Muscle of leg (tissue), 11 donors: Measurements from ENCODE around the gene CHSY3. TPM values are rescaled to one million over a fixed set of nuclear protein-coding genes. Genes with fewer than 3 reads are reported as not detected.

Source experiments
- DNase-seq: peaks from one replicate; pipeline ENCODE4 v3.0.0; 2013
- H3K27ac ChIP-seq: one replicate; pipeline ENCODE4 v1.5.1; 2013; ENCODE audit warnings: mild to moderate bottlenecking, low read length, control low read depth
- H3K27me3 ChIP-seq: one replicate; pipeline ENCODE4 v1.6.1; 2013; ENCODE audit warnings: low read length; ENCODE audit not compliant: control insufficient read depth, insufficient read depth
- H3K36me3 ChIP-seq: one replicate; pipeline ENCODE4 v1.6.1; 2013; ENCODE audit warnings: low read length; ENCODE audit not compliant: control insufficient read depth, insufficient read depth
- H3K4me1 ChIP-seq: one replicate; pipeline ENCODE4 v1.6.1; 2013; ENCODE audit warnings: low read length; ENCODE audit not compliant: control insufficient read depth, insufficient read depth
- H3K4me3 ChIP-seq: one replicate; pipeline ENCODE4 v1.5.1; 2013; ENCODE audit warnings: low read length, control low read depth
- H3K9me3 ChIP-seq: replicated peaks from 2 replicates; pipeline ENCODE4 v1.6.1; 2013; ENCODE audit warnings: low read depth, low read length; ENCODE audit not compliant: control insufficient read depth
- WGBS: methylation state at CpG from one replicate; pipeline ENCODE4 v1.1.5; 2013; ENCODE audit warnings: missing lambda C conversion rate; ENCODE audit not compliant: insufficient coverage; 5-methylcytosine and 5-hydroxymethylcytosine counted together
- polyA plus RNA-seq, 8 donors: library from polyadenylated mRNA; unstranded; fragments of 120-200 nt; gene quantifications; one replicate each; pipeline versions ENCODE4 v1.2.1 to v1.2.3, GENCODE V29; 2013; ENCODE audit warnings: inconsistent platforms in 1 of 8, low replicate concordance in 1 of 8; ENCODE audit not compliant: insufficient read length in 8 of 8, insufficient read depth in 1 of 8
- total RNA-seq: library from RNA; stranded (reverse); fragments of 120-200 nt; gene quantifications from one replicate; pipeline ENCODE4 v1.2.4, GENCODE V29; 2013

CHSY3 gene
- total and polyA plus RNA-seq, 9 donors = 4.5 to 9.3 (median 6.3) TPM

DNA sequence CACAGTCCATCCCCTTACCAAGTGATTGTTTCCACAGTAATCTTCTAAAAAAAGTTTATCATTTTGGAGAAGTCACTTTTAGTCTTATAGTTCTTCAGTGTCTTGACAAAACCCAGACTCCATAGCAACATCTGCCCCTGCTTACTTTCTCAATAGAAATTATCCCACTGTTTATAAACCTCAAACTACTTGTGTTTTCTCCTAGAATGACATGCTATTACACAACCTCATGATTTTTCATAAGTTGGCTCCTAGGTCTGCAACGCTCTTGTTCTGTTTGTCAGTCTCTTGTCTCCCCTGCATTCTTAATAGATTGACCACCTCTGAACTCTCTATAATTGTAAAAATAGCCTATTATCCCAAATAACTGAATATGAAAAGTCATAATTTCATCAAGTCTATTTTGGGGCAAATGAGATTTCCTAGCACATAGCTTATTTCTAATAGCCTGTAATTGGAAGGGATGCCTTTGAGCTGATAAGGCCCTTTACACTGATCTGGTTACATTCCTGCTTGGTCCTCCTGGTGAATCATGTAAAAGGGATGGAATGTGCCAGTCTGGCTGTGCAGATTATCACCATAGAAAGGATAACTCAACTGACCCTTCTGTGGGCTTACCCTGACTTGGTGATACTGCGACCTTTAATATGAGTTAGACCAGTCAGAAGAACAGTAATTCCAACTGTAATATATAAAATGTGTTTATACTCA, 69.6 kb downstream of the CHSY3 start:
- no peaks in the 10 kb centered on the region for H3K27me3 ChIP-seq
- WGBS = no CpG with 5 or more reads among the region's 2 CpGs
- H3K36me3 ChIP-seq = no peaks in the 10 kb centered on the region
- H3K27ac ChIP-seq = no peak overlapping the region
- H3K4me3 ChIP-seq = no peak overlapping the region
- H3K4me1 ChIP-seq = no peaks in the 10 kb centered on the region
- H3K9me3 ChIP-seq = no peaks in the 10 kb centered on the region
- no peak for DNase-seq

- H3K4me3 ChIP-seq = no peak overlapping the region
- peaks cover 3% of the 10 kb centered on the region for H3K9me3 ChIP-seq
- H3K27ac ChIP-seq = no peak overlapping the region
- no peak for DNase-seq
- H3K36me3 ChIP-seq = no peaks in the 10 kb centered on the region
- no peaks in the 10 kb centered on the region for H3K4me1 ChIP-seq
- H3K27me3 ChIP-seq = no peaks in the 10 kb centered on the region
Observed at GRCh38 chr5:129977810-129978209, 73.5 kb downstream of the CHSY3 start.

GRCh38 chr5:129978270-129978669, 74.0 kb downstream of the CHSY3 start:
- Histone ChIP-seq H3K27ac (no peak overlapping the region), H3K36me3 (no peaks in the 10 kb centered on the region), H3K9me3 (peaks cover 3% of the 10 kb centered on the region), H3K27me3 (no peaks in the 10 kb centered on the region), H3K4me1 (no peaks in the 10 kb centered on the region), H3K4me3 (no peak overlapping the region)
- no peak for DNase-seq
- no CpG with 5 or more reads among the region's 1 CpG for WGBS

GRCh38 chr5:129988453-129988852, 84.2 kb downstream of the CHSY3 start:
- H3K36me3 ChIP-seq = no peaks in the 10 kb centered on the region
- H3K27me3 ChIP-seq = no peaks in the 10 kb centered on the region
- H3K27ac ChIP-seq = no peak overlapping the region
- no peak overlapping the region for H3K4me3 ChIP-seq
- DNase-seq = no peak
- H3K9me3 ChIP-seq = peaks cover 9% of the 10 kb centered on the region
- H3K4me1 ChIP-seq = no peaks in the 10 kb centered on the region

GRCh38 chr5:129991780-129992179, 87.5 kb downstream of the CHSY3 start:
- Histone ChIP-seq H3K27me3 (no peaks in the 10 kb centered on the region), H3K9me3 (no peaks in the 10 kb centered on the region), H3K36me3 (no peaks in the 10 kb centered on the region), H3K4me1 (no peaks in the 10 kb centered on the region), H3K4me3 (no peak overlapping the region), H3K27ac (no peak overlapping the region)
- DNase-seq = no peak
- WGBS = no CpG with 5 or more reads among the region's 3 CpGs

DNA sequence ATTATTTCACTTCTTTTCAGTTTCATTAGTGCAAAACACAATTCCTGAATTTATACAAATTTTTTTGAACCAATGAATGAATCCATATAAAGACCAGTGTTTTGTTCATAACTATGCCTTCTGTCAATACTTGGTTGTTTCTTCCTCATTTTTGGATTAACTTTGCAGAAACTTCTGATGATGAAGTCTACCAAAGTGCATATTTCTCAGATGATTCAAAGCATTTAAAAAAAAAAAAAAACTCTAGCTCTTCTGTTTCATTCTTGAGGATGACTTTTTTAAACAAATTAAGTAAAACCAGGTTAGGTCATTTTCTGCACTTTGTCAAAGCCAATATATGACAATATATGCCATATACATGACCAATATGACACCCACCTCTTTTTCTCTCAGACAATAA, 92.6 kb downstream of the CHSY3 start:
- Histone ChIP-seq H3K36me3 (no peaks in the 10 kb centered on the region), H3K27me3 (no peaks in the 10 kb centered on the region), H3K9me3 (no peaks in the 10 kb centered on the region), H3K4me1 (no peaks in the 10 kb centered on the region), H3K4me3 (no peak overlapping the region), H3K27ac (no peak overlapping the region)
- no peak for DNase-seq

DNA sequence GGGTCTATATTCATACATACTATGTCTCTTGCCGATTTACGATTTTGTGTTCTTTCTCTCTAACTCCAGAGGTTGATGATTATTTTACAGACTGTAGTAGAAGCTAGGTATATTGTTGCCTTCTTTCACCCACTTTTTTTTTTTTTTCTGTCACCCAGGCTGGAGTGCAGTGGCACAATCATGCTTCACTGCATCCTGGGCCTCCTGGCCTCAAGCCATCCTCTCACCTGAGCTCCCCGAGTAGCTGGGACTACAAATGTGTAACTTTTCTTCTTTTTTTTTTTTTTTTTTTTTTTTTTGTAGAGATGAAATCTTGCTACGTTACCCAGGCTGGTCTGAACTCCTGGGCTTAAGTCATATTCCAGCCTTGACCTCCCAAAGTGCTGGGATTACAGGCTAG, 96.2 kb downstream of the CHSY3 start:
- WGBS = 67% methylated on average over 1 of the region's 4 CpGs
- H3K4me3 ChIP-seq = no peak overlapping the region
- H3K36me3 ChIP-seq = no peaks in the 10 kb centered on the region

GRCh38 chr5:130002183-130002582, 97.9 kb downstream of the CHSY3 start:
- Histone ChIP-seq H3K27me3 (no peaks in the 10 kb centered on the region), H3K4me3 (no peak overlapping the region), H3K4me1 (no peaks in the 10 kb centered on the region), H3K27ac (no peak overlapping the region), H3K9me3 (no peaks in the 10 kb centered on the region), H3K36me3 (no peaks in the 10 kb centered on the region)
- no peak for DNase-seq
- 90% methylated on average over 3 of the region's 3 CpGs for whole genome bisulfite sequencing

More for the DNA sequence above, 96.2 kb downstream of the CHSY3 start:
- Histone ChIP-seq H3K27me3 (no peaks in the 10 kb centered on the region), H3K9me3 (no peaks in the 10 kb centered on the region), H3K27ac (no peak overlapping the region), H3K4me1 (no peaks in the 10 kb centered on the region)
- DNase-seq = no peak

GRCh38 chr5:130002876-130003275, 98.6 kb downstream of the CHSY3 start:
- H3K27ac ChIP-seq = no peak overlapping the region
- DNase-seq = no peak
- H3K36me3 ChIP-seq = no peaks in the 10 kb centered on the region
- 96% methylated on average over 3 of the region's 3 CpGs for WGBS
- no peaks in the 10 kb centered on the region for H3K27me3 ChIP-seq
- H3K9me3 ChIP-seq = peaks cover 1% of the 10 kb centered on the region
- no peaks in the 10 kb centered on the region for H3K4me1 ChIP-seq
- no peak overlapping the region for H3K4me3 ChIP-seq

DNA sequence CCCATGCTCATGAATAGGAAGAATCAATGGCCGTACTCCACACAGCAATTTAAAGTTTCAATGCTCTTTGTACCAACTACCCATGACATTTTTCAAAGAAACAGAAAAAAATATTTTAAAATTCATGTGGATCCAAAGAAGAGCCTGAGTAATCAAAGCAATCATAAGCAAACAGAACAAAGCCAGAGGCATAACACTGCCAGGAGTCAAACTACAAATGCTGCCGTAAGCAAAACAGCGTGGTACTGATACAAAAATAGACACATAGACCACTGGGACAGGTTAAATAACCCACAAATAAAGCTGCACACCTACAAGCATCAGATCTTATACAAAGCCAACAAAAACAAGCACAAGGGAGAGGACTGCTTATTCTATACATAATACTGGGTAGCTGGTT, 107.7 kb downstream of the CHSY3 start:
- no peaks in the 10 kb centered on the region for H3K36me3 ChIP-seq
- no peak overlapping the region for H3K27ac ChIP-seq
- H3K27me3 ChIP-seq = no peaks in the 10 kb centered on the region
- H3K4me3 ChIP-seq = no peak overlapping the region
- no peaks in the 10 kb centered on the region for H3K4me1 ChIP-seq
- WGBS = 100% methylated on average over 2 of the region's 3 CpGs
- peaks cover 16% of the 10 kb centered on the region for H3K9me3 ChIP-seq
- DNase-seq = no peak

DNA sequence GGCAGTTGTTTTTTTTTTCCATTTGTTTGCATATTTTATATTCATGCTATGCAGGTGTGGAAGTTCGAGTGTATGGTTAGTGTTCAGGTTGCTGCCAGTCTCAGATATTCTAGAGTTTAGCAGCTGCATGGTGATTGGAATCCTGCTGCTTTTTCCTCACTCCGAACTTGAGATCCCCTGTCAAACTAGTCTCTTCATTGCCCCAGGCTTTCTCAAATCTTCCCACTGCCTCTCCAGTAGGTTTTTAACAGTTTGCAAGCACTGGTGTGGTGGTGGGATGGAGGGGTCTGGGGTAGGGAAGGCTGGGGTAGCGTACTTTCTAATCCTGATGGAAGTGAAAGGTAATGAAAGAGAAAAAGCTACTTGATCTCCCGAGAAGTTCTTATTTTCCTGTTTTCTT, 112.9 kb downstream of the CHSY3 start:
- H3K27ac ChIP-seq = no peak overlapping the region
- no peaks in the 10 kb centered on the region for H3K36me3 ChIP-seq
- DNase-seq = no peak
- peaks cover 8% of the 10 kb centered on the region for H3K9me3 ChIP-seq
- no peaks in the 10 kb centered on the region for H3K4me1 ChIP-seq
- H3K4me3 ChIP-seq = no peak overlapping the region
- no peaks in the 10 kb centered on the region for H3K27me3 ChIP-seq
- no CpG with 5 or more reads among the region's 4 CpGs for WGBS
